Neural progenitor cell (in vitro differentiated cells): ENCODE measurements around the gene NOM1.

ENCODE experiments used
- EZH2 ChIP-seq: fragments of 200-600 bp; sonication (generic); IDR thresholded peaks from 2 replicates; pipeline ENCODE4 v1.6.1; 2017; ENCODE audit warnings: antibody characterized with exemption, mild to moderate bottlenecking, moderate library complexity
- EZH2phosphoT487 ChIP-seq: fragments of 200-600 bp; sonication (generic); IDR thresholded peaks from 2 replicates; pipeline ENCODE4 v1.6.1; 2017; ENCODE audit warnings: antibody characterized with exemption
- TF ChIP-seq, protein P1 (sequence below): fragments of 200-600 bp; sonication (generic); IDR thresholded peaks from 2 replicates; pipeline ENCODE4 v1.5.1; 2017; ENCODE audit warnings: antibody characterized with exemption, mild to moderate bottlenecking

DNA sequence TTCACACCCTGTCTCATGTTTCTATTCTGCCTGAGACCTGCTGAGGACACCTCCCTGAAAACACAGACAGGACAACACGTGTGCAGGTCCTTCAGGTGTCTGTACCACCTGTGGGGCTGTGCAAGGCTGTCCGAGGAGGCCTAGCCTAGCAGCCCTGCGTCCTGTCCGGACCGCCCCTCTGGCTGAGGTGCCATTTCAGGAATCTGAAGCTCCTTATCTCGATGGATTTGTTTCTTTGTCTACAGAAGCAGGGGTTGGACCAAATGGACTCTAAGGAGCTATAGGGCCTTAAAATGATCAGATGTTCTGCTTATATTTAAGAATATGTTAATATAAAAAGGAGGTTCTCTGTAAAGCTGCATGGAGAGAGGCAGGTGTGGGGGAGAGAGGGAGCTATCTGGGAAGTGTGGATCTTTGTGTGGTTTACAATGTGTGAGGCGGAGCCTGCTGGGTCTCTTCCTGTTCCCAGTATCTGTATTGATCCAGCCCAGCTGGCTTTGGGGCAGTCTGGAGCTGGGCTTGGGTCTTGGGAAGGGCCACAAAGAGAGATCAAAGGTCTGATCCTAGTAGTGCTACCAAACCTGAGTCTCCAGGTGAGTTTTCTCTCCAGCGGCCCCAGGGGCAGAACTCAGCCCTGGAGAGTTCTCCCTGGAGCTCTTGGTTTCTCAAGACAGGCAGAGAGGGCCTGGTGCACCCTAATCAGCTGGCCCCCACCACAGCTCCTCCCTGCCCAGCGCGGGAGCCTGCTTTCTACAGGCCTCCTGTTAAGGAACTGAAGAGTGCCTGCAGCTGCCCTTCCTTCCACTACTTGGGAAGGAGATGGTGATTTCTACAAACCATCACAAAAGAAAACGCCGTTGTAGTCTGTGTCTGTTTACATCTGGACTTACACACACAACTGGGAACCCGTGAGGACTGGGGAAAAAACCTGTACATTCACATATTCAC lies 64.4 kb downstream of the NOM1 start:
- TF ChIP-seq EZH2 (peak; percentile 53), EZH2phosphoT487 (peak; percentile 42)
- TF ChIP-seq, protein P1, sequence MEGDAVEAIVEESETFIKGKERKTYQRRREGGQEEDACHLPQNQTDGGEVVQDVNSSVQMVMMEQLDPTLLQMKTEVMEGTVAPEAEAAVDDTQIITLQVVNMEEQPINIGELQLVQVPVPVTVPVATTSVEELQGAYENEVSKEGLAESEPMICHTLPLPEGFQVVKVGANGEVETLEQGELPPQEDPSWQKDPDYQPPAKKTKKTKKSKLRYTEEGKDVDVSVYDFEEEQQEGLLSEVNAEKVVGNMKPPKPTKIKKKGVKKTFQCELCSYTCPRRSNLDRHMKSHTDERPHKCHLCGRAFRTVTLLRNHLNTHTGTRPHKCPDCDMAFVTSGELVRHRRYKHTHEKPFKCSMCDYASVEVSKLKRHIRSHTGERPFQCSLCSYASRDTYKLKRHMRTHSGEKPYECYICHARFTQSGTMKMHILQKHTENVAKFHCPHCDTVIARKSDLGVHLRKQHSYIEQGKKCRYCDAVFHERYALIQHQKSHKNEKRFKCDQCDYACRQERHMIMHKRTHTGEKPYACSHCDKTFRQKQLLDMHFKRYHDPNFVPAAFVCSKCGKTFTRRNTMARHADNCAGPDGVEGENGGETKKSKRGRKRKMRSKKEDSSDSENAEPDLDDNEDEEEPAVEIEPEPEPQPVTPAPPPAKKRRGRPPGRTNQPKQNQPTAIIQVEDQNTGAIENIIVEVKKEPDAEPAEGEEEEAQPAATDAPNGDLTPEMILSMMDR = no peak
